Measurements from ENCODE around the gene FAM20C. TPM values are rescaled to one million over a fixed set of nuclear protein-coding genes. Genes with fewer than 3 reads are reported as not detected.

The FAM20C gene
- total RNA-seq, 1 donor from 2014 or later = 58.8 TPM

DNA sequence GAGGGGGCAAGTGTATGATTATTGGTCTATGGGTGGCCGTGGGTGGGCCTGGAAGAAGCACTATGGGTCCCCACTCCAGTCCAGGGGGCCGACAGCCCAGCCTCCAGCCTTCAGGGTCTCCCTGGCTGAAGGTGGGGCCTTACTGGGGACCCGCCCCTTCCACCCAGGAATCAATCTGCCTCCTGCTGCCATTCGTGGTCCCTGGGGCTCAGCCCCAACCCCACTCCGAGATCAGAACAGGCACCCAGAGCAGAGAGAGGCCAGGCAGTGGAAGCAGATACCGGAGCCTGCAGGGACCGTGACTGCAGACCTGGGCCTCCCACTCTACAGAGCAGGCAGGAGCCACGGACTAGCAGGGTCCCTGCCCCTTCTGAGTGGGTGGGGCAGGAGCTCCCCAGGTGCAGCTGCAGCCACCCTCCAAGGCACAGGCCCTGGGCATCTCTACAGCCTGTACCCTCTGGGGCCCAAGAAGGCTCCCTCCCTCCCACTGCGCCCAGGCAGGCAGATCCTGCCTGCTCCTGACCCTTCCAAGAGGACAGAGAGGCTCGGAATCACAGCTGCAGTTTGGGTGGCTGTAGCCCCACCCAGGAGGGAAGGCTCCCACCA is 84.0 kb downstream of the FAM20C start:
- TF ChIP-seq, protein P1, sequence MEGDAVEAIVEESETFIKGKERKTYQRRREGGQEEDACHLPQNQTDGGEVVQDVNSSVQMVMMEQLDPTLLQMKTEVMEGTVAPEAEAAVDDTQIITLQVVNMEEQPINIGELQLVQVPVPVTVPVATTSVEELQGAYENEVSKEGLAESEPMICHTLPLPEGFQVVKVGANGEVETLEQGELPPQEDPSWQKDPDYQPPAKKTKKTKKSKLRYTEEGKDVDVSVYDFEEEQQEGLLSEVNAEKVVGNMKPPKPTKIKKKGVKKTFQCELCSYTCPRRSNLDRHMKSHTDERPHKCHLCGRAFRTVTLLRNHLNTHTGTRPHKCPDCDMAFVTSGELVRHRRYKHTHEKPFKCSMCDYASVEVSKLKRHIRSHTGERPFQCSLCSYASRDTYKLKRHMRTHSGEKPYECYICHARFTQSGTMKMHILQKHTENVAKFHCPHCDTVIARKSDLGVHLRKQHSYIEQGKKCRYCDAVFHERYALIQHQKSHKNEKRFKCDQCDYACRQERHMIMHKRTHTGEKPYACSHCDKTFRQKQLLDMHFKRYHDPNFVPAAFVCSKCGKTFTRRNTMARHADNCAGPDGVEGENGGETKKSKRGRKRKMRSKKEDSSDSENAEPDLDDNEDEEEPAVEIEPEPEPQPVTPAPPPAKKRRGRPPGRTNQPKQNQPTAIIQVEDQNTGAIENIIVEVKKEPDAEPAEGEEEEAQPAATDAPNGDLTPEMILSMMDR (IDR thresholded peaks at IDR 0.05) = no peak
- no peak for DNase-seq

DNA sequence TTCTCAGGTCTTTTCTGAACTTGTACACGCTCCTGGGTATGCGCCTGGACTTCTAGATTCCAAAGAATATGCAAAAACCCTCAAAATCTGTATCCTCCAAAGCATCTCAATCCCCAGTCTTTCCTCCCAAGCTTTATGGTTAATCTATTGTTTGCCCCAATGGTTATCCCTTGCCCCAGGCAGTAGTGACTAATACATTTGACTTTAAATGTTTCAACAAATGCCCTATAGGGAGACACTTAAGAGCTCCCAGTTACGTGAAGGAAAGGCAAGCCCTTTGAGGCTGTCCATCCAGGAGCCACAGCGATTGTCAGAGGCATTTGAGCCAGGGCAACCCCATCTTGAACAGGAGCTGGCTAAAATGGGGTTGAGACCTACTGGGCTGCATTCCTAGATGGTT is 84.9 kb downstream of the FAM20C start:
- H3K27ac ChIP-seq = no peak overlapping the region
- H3K36me3 ChIP-seq = no peaks in the 10 kb centered on the region
- no peak for ATAC-seq
- no peak for DNase-seq
- intact Hi-C loops (cut with DNase I) = no loop called here
- TF ChIP-seq, protein P1 (IDR thresholded peaks at IDR 0.05) = no peak
- H3K27me3 ChIP-seq = no peaks in the 10 kb centered on the region
- H3K4me1 ChIP-seq = no peaks in the 10 kb centered on the region
- no peaks in the 10 kb centered on the region for H3K9me3 ChIP-seq
- H3K4me3 ChIP-seq = no peak overlapping the region

More for the DNA sequence above, 84.0 kb downstream of the FAM20C start:
- Histone ChIP-seq H3K4me3 (no peak overlapping the region), H3K9me3 (no peaks in the 10 kb centered on the region), H3K27me3 (no peaks in the 10 kb centered on the region), H3K36me3 (no peaks in the 10 kb centered on the region), H3K4me1 (no peaks in the 10 kb centered on the region), H3K27ac (no peak overlapping the region)
- ATAC-seq = peak; percentile 16
- intact Hi-C loops (cut with DNase I) = no loop called here

DNA sequence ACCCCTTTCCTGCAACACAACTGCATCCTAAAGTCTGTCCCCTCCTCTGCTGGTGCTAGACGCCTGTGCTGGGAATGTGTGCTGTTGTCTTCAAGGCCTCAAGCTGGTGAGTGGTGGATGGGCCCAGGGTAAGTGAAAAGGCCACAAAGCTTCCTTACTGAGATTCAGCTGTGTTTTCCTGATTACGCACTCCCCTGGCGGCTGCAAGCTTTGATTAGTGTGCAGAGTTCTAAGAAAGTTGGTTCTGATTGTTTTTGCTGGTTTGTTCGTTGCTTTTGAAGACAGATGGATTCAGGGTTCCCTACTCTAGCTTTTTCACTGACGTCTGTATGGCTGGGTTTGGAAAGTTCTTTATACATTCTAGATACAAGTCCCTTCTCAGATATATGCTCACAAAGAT is 85.7 kb downstream of the FAM20C start:
- H3K4me3 ChIP-seq = no peak overlapping the region
- DNase-seq (no peak), ATAC-seq (no peak)
- no peaks in the 10 kb centered on the region for H3K27me3 ChIP-seq
- H3K9me3 ChIP-seq = no peaks in the 10 kb centered on the region
- intact Hi-C loops (cut with DNase I) = no loop called here
- H3K4me1 ChIP-seq = no peaks in the 10 kb centered on the region
- H3K36me3 ChIP-seq = no peaks in the 10 kb centered on the region
- TF ChIP-seq, protein P1 (IDR thresholded peaks at IDR 0.05) = no peak
- no peak overlapping the region for H3K27ac ChIP-seq

DNA sequence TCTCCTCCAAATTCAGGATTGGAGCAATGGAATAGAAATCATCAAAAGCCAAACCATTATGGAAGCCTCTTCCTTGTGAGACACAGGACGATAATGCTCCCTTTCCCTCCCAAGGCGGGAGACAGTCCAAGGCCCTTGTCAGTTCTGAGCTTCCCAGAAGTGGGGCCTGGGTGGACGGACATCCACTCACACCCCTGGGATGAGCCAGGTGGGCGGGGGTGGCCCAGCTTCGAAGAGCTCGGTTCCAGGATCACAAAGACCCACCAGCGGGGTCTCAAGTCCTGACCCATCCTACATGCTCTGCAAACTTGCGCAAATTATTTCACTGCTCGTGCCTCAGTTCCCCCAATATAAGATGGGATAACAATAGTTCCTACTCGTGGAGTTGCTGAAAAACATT is 87.5 kb downstream of the FAM20C start:
- TF ChIP-seq, protein P1 (IDR thresholded peaks at IDR 0.05) = no peak
- no peak for DNase-seq
- no peak for ATAC-seq
- Histone ChIP-seq H3K4me3 (no peak overlapping the region), H3K9me3 (no peaks in the 10 kb centered on the region), H3K4me1 (no peaks in the 10 kb centered on the region), H3K36me3 (no peaks in the 10 kb centered on the region), H3K27me3 (no peaks in the 10 kb centered on the region), H3K27ac (no peak overlapping the region)
- intact Hi-C loops (cut with DNase I) = no loop called here

DNA sequence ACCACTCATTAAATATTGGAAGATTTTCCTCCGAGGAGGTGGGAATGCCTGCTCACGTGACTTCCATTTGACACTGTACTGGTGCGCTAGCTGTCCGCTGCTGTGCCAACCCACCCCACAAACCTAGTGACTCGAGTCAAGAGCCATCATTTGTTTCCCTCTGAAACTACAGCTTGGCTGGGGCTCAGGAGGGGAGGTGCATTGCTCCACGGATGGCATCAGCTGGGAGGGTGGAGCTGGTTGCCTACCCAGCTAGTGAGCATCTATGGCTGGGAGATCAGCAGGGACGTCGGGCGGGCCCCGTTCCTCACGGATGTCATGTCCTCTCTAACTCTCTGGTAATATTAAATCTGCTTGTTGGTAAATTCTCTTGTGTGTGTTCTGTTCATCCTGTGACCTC is 88.1 kb downstream of the FAM20C start:
- H3K36me3 ChIP-seq = no peaks in the 10 kb centered on the region
- TF ChIP-seq, protein P1 (IDR thresholded peaks at IDR 0.05) = no peak
- no peaks in the 10 kb centered on the region for H3K4me1 ChIP-seq
- H3K27ac ChIP-seq = no peak overlapping the region
- H3K27me3 ChIP-seq = no peaks in the 10 kb centered on the region
- intact Hi-C loops (cut with DNase I) = no loop called here
- H3K9me3 ChIP-seq = no peaks in the 10 kb centered on the region
- no peak overlapping the region for H3K4me3 ChIP-seq
- ATAC-seq = no peak
- no peak for DNase-seq

DNA sequence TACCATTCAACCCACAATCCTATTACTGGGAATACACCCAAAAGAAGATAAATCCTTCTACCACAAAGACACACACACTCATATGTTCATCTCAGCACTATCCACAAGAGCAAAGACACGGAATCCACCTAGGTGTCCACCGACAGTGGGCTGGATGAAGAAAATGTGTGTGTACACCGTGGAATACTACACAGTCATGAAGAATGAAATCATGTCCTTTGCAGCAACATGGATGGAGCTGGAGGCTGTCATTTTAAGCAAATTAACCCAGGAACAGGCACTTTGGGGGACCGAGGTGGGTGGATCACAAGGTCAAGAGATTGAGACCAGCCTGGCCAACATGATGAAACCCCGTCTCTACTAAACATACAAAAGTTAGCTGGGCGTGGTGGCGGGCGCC is 89.3 kb downstream of the FAM20C start:
- H3K4me3 ChIP-seq = no peak overlapping the region
- ATAC-seq (no peak), DNase-seq (no peak)
- no peaks in the 10 kb centered on the region for H3K36me3 ChIP-seq
- intact Hi-C loops (cut with DNase I) = no loop called here
- H3K27me3 ChIP-seq = no peaks in the 10 kb centered on the region
- no peaks in the 10 kb centered on the region for H3K4me1 ChIP-seq
- no peak overlapping the region for H3K27ac ChIP-seq
- no peaks in the 10 kb centered on the region for H3K9me3 ChIP-seq
- TF ChIP-seq, protein P1 (IDR thresholded peaks at IDR 0.05) = no peak
